ENCODE measurements around the gene REV1. TPM values are rescaled to one million over a fixed set of nuclear protein-coding genes. Genes with fewer than 3 reads are reported as not detected.

REV1 gene
- total and polyA plus RNA-seq, 2 of the 13 experiments (the other 11 are each of a cell fraction or from before 2014, with no cell fraction given): 49.1 to 71.8 TPM

GRCh38 chr2:99389946-99390345 lies 99.9 kb downstream of the REV1 start (continued):
- TF ChIP-seq SNAPC5 (CRISPR knock-in tag; IDR thresholded peaks at IDR 0.05; ENCODE audit: borderline replicate concordance) (no peak), ZBTB21 (CRISPR knock-in tag; IDR thresholded peaks at IDR 0.05) (no peak), PHB2 (IDR thresholded peaks at IDR 0.05; ENCODE audit: partially characterized antibody) (no peak), HHEX (CRISPR knock-in tag; IDR thresholded peaks at IDR 0.05) (no peak), ZNF33B (CRISPR knock-in tag; IDR thresholded peaks at IDR 0.05) (no peak)

GRCh38 chr2:99389371-99389770 lies 100.4 kb downstream of the REV1 start:
- intact Hi-C loops (cut with micrococcal nuclease; ENCODE audit: unreplicated experiment): loop anchor here (10.0 kb wide), 1 partner anchor 145 kb away; no protein-coding TSS in a partner anchor
- Histone ChIP-seq H3K36me3 (replicated peaks in 1 of 2; ENCODE audit: control insufficient read depth in 1 of 2, insufficient read depth in 2 of 2, low read length in 2 of 2) (peaks cover 23 to 55% of the 10 kb centered on the region in 2 experiments), H3K9me3 (ENCODE audit: low read length) (no peaks in the 10 kb centered on the region), H3K4me2 (ENCODE audit: low read depth, low read length) (no peak overlapping the region), H4K20me1 (ENCODE audit: insufficient read depth, low read length) (no peaks in the 10 kb centered on the region), H3K27ac (ENCODE audit: extremely low read length, insufficient read depth, low read length) (no peak overlapping the region), H3K4me1 (ENCODE audit: insufficient read depth, low read length) (peaks cover 17% of the 10 kb centered on the region), H3K4me3 (replicated peaks in 1 of 3; ENCODE audit: insufficient read depth in 1 of 3, low read depth in 2 of 3, low read length in 3 of 3) (no peak overlapping the region), H3K27me3 (ENCODE audit: control insufficient read depth in 1 of 2, insufficient read depth in 2 of 2, low read length in 2 of 2) (no peaks in the 10 kb centered on the region), H3K9ac (ENCODE audit: insufficient read depth, low read depth, low read length) (no peak overlapping the region), H3K79me2 (ENCODE audit: insufficient read depth, low read length) (no peaks in the 10 kb centered on the region), H2AFZ (ENCODE audit: low read length) (no peak overlapping the region)
- CTCF ChIA-PET (ENCODE audit: low intra/inter-chr PET ratio, low total read pairs): no interaction called here
- WGBS (ENCODE audit: low lambda C conversion rate): 69% methylated on average over 2 of the region's 2 CpGs
- FAIRE-seq (no peak), ATAC-seq (no peak), DNase-seq (ENCODE audit: low spot score) (no peak)
- BruUV-seq (replicated peaks): no TSS peak
- in situ Hi-C loops (cut with HindIII; ENCODE audit: extremely low pct_ligation_motif_present, low pct_unique_long_range_greater_than_20kb): no loop called here
- POLR2A ChIA-PET: no interaction called here
- TF ChIP-seq HNRNPL (IDR thresholded peaks at IDR 0.05; ENCODE audit: low read depth, low read length) (no peak), IRX3 (CRISPR knock-in tag; IDR thresholded peaks at IDR 0.05; ENCODE audit: borderline replicate concordance, low read depth) (no peak), GFI1 (CRISPR knock-in tag; IDR thresholded peaks at IDR 0.05; ENCODE audit: borderline replicate concordance) (no peak), RBAK (CRISPR knock-in tag; IDR thresholded peaks at IDR 0.05) (no peak), TERF1 (CRISPR knock-in tag; IDR thresholded peaks at IDR 0.05) (no peak), ZNF180 (CRISPR knock-in tag; IDR thresholded peaks at IDR 0.05; ENCODE audit: borderline replicate concordance, low read depth) (no peak), ZNF124 (CRISPR knock-in tag; IDR thresholded peaks at IDR 0.05) (no peak), NFE2 (CRISPR knock-in tag; IDR thresholded peaks at IDR 0.05) (no peak), ZNF891 (CRISPR knock-in tag; IDR thresholded peaks at IDR 0.05) (no peak)
- TF ChIP-seq, protein P1, sequence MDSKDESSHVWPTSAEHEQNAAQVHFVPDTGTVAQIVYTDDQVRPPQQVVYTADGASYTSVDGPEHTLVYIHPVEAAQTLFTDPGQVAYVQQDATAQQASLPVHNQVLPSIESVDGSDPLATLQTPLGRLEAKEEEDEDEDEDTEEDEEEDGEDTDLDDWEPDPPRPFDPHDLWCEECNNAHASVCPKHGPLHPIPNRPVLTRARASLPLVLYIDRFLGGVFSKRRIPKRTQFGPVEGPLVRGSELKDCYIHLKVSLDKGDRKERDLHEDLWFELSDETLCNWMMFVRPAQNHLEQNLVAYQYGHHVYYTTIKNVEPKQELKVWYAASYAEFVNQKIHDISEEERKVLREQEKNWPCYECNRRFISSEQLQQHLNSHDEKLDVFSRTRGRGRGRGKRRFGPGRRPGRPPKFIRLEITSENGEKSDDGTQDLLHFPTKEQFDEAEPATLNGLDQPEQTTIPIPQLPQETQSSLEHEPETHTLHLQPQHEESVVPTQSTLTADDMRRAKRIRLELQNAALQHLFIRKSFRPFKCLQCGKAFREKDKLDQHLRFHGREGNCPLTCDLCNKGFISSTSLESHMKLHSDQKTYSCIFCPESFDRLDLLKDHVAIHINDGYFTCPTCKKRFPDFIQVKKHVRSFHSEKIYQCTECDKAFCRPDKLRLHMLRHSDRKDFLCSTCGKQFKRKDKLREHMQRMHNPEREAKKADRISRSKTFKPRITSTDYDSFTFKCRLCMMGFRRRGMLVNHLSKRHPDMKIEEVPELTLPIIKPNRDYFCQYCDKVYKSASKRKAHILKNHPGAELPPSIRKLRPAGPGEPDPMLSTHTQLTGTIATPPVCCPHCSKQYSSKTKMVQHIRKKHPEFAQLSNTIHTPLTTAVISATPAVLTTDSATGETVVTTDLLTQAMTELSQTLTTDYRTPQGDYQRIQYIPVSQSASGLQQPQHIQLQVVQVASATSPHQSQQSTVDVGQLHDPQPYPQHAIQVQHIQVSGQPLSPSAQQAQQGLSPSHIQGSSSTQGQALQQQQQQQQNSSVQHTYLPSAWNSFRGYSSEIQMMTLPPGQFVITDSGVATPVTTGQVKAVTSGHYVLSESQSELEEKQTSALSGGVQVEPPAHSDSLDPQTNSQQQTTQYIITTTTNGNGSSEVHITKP (CRISPR knock-in tag; IDR thresholded peaks at IDR 0.05; ENCODE audit: low read depth): no peak
- TF ChIP-seq, protein P2, sequence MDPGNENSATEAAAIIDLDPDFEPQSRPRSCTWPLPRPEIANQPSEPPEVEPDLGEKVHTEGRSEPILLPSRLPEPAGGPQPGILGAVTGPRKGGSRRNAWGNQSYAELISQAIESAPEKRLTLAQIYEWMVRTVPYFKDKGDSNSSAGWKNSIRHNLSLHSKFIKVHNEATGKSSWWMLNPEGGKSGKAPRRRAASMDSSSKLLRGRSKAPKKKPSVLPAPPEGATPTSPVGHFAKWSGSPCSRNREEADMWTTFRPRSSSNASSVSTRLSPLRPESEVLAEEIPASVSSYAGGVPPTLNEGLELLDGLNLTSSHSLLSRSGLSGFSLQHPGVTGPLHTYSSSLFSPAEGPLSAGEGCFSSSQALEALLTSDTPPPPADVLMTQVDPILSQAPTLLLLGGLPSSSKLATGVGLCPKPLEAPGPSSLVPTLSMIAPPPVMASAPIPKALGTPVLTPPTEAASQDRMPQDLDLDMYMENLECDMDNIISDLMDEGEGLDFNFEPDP (CRISPR knock-in tag; conservative IDR thresholded peaks at IDR 0.05): no peak
